AG04449 (cell line): Measurements from ENCODE around the gene GABARAP.

Experiments
- CTCF ChIA-PET: fragments of 350-600 bp; formaldehyde crosslinking; extraction: SDS; loops from one replicate; lab custom pipeline; 2021; ENCODE audit warnings: antibody characterized with exemption; lab: Yijun Ruan, JAX
- POLR2A ChIA-PET: fragments of 400-600, 350-600 bp; formaldehyde crosslinking; extraction: SDS; loops from one replicate; lab custom pipeline; 2020; ENCODE audit warnings: antibody characterized with exemption, inconsistent platforms; lab: Yijun Ruan, JAX
- DNase-seq: peaks from one replicate; pipeline ENCODE4 v3.0.0-alpha.2; 2010; ENCODE audit warnings: low read depth, low spot score
- H3K4me3 ChIP-seq: 2 replicates; pipeline ENCODE4 v1.5.1; 2011; ENCODE audit warnings: low read depth, mild to moderate bottlenecking, control low read depth, low read length
- CTCF ChIP-seq: IDR thresholded peaks from one replicate; pipeline ENCODE4 v1.5.1; 2011; ENCODE audit warnings: mild to moderate bottlenecking, moderate library complexity, low read length, control low read depth, inconsistent platforms; ENCODE audit not compliant: insufficient read depth; ENCODE audit errors: missing control alignments

Gene GABARAP

GRCh38 chr17:7284911-7285310 lies 42.7 kb upstream of the GABARAP start:
- DNase-seq: no peak
- ChIA-PET CTCF (interaction anchor here (1.0 to 13.4 kb wide), 4 partner anchors 16 to 85 kb away, joined by 3 to 255 read pairs (median 4); no protein-coding TSS in a partner anchor), POLR2A (interaction anchor here (0.9 kb wide), 1 partner anchor 30 kb away, joined by 3 read pairs; the partner anchor contains the start of gene GPS2)
- H3K4me3 ChIP-seq: no peak overlapping the region
- no peak for TF ChIP-seq CTCF

GRCh38 chr17:7283471-7284216 lies 41.4 kb upstream of the GABARAP start:
- no peak for TF ChIP-seq CTCF
- DNase-seq: no peak
- ChIA-PET CTCF (interaction anchor here (0.8 to 13.4 kb wide), 7 partner anchors 8 to 277 kb away, joined by 3 to 255 read pairs (median 7); no protein-coding TSS in a partner anchor), POLR2A (no interaction called here)
- H3K4me3 ChIP-seq: no peak overlapping the region

GRCh38 chr17:7282752-7283321 lies 40.6 kb upstream of the GABARAP start:
- ChIA-PET POLR2A (interaction anchor here (0.6 to 0.7 kb wide), 2 partner anchors 16 kb away, joined by 3 to 4 read pairs; no protein-coding TSS in a partner anchor), CTCF (interaction anchor here (0.8 to 13.4 kb wide), 7 partner anchors 9 to 405 kb away, joined by 3 to 255 read pairs (median 7); partner anchors contain the start of genes TP53 and WRAP53)
- no peak overlapping the region for H3K4me3 ChIP-seq
- TF ChIP-seq CTCF: no peak
- DNase-seq: no peak

GRCh38 chr17:7281953-7282751 lies 39.9 kb upstream of the GABARAP start:
- ChIA-PET CTCF (interaction anchor here (0.8 to 13.4 kb wide), 10 partner anchors 9 to 405 kb away, joined by 3 to 255 read pairs (median 15); partner anchors contain the start of genes TP53 and WRAP53), POLR2A (interaction anchor here (0.7 to 1.4 kb wide), 2 partner anchors 16 to 22 kb away, joined by 3 to 4 read pairs; no protein-coding TSS in a partner anchor)
- no peak for TF ChIP-seq CTCF
- DNase-seq: no peak
- H3K4me3 ChIP-seq: peak overlapping the region; percentile 52

GRCh38 chr17:7281074-7281952 lies 39.1 kb upstream of the GABARAP start, which contains the start of gene SLC2A4:
TSS of gene SLC2A4 (plus strand) at chr17:7281718. CDS start at chr17:7281935, 217 bp downstream.
- no peak for TF ChIP-seq CTCF
- CTCF ChIA-PET: interaction anchor here (0.6 to 13.4 kb wide), 12 partner anchors 10 to 308 kb away, joined by 3 to 255 read pairs (median 7); partner anchors contain the start of gene NEURL4
- POLR2A ChIA-PET: interaction anchor here (0.6 to 1.4 kb wide), 3 partner anchors 22 to 70 kb away, joined by 3 to 4 read pairs (median 3); no protein-coding TSS in a partner anchor
- no peak for DNase-seq
- H3K4me3 ChIP-seq: peak within 1 kb of the TSS; percentile 52
